Skin epidermis (tissue), 12 donors: Measurements from ENCODE around the gene SECTM1.

Experiments
- H3K27ac ChIP-seq, 21 experiments: fragments of 200-600 bp; sonication (generic) in 11 of 21; one replicate each; pipeline ENCODE4 v1.5.0; 2020; ENCODE audit warnings: mild to moderate bottlenecking in 3 of 21, inconsistent platforms in 2 of 21, moderate library complexity in 2 of 21
- H3K4me3 ChIP-seq, 7 experiments: fragments of 200-600 bp; sonication (generic) in 2 of 7; one replicate each; pipeline ENCODE4 v1.5.0; 2020; ENCODE audit warnings: inconsistent platforms in 2 of 7, mild to moderate bottlenecking in 2 of 7, moderate library complexity in 1 of 7

SECTM1 gene

DNA sequence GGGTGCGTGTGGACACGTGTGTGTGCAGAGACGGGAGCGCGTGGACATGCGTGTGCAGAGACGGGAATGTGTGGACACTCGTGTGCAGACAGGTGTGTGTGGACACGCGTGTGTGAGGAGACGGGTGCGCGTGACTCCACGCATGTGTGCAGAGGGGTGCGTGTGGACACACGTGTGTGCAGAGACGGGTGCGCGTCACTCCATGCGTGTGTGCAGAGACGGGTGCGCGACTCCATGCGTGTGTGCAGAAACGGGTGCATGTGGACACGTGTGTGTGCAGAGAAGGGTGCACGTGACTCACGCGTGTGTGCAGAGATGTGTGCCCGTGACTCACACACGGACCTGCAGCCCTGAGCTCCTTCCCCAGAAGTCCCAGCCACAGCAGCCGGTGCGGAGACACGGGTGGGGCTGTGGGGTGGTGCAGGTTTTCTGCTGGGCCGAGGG lies 13.9 kb downstream of the SECTM1 start:
- H3K27ac ChIP-seq = no peak overlapping the region

DNA sequence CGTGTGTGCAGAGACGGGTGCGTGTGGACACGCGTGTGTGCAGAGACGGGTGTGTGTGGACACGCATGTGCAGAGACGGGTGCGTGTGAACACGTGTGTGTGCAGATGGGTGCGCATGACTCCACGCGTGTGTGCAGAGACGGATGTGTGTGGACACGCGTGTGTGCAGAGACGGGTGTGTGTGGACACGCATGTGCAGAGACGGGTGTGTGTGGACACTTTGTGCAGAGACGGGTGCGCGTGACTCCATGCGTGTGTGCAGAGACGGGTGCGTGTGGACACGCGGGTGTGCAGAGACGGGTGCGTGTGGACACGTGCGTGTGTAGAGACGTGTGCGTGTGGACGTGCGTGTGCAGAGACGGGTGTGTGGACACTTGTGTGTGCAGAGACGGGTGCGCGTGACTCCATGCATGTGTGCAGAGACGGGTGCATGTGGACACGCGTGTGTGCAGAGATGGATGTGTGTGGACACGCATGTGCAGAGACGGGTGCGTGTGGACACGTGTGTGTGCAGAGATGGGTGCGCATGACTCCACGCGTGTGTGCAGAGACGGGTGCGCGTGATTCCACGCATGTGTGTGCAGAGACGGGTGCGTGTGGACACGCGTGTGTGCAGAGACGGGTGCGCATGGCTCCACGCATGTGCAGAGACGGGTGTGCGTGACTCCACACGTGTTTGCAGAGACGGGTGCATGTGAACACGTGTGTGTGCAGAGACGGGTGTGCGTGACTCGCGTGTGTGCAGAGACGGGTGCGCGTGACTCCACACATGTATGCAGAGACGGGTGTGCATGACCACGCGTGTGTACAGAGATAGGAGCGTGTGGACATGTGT lies 14.6 kb downstream of the SECTM1 start:
- Histone ChIP-seq H3K4me3 (no peak overlapping the region), H3K27ac (no peak overlapping the region)

More for the DNA sequence above, 13.9 kb downstream of the SECTM1 start:
- no peak overlapping the region for H3K4me3 ChIP-seq

DNA sequence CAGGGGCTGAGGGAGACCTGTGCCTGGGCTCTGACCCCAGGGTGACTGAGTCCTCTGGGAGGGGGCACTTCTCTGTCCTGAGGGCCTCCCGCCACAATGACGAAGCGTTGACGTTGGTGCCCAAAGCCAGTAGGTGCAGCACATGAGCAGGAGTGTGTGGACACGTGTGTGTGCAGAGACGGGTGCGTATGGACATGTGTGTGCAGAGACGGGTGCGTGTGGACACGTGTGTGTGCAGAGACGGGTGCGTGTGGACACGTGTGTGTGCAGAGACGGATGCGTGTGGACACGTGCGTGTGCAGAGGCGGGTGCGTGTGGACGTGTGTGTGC lies 15.4 kb downstream of the SECTM1 start:
- Histone ChIP-seq H3K27ac (peak overlapping the region in 1 of 21 experiments; percentile 84), H3K4me3 (no peak overlapping the region)

DNA sequence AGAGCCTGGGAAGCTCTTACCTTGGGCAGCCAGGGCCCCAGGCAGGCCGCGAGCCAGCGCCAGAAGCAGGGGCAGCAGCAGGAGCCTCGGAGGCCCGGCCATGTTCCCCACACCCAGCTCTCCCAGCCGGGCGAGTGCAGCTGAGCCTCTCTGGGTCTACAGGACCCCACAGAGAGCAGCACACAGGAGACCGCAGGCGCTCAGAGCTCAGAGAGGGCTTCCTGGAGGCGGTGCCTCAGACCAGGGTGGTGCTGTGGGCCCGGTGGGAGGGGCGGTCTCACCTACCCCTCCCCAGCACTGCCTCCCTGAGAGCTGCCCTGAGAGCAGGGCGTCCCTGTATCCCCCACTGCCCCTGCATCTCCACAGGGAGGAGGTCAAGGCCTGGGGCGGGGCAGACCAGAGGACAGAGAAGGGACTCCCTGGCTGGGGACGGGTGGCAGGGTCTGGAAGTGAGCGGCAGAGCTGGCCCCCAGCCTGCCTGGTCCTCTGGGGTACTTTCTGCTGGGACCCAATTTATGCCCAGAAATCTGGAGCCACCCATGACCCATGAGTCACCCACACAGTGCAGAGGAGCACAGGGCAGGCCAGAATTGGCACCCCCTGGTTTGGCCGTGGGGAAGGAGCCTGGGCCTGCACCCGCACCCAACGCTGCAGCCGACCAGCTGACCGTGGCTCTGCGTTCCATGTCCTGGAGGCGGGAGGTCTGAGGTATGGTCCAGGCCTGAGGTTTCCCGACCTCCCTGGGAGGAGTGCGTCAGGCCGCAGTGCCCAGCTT lies 16.0 kb downstream of the SECTM1 start, which contains the start of gene CD7:
CD7 (minus strand) TSS at position 215 of the 775 bp plus-strand sequence; CDS start at position 102, 113 bp downstream.
- H3K4me3 ChIP-seq = peak within 1 kb of the TSS; percentile 15 to 33 (median 20)
- H3K27ac ChIP-seq = peak within 1 kb of the TSS in 14 of 21 experiments; percentile 2 to 84 (median 37)

DNA sequence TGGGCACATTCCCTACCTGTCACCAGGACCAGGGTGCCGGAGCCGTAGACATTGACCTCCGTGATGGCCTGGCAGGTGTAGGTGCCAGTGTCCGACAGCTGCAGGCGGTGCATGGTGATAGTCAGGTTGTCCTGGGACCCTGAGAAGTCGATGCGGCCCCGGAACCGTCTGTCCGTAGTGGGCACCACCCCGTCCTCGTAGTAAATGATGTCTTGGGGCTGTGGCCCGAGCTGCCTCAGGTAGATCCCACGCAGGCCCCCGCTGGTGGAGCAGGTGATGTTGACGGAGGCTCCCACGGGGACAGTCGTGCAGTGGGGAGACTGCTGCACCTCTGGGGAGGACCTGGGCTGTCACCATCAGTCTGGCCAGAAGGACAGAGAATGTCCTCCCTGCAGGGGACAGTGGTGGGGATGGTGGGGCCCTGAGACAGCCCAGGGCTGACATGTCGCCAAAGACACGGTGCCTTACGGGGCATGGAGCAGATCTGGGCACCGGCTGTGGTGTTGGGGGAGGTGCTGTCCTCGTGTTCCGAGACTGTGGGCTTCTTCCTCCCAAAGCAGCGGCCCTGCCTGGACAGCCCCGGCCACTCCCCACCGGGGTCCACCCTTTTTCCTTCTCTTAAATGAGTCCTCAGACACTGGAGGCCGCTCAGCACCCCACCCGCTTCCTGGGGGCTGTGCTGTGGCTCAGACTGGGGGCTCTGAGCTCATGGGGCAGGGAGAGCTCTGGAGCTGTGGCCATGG lies 16.7 kb downstream of the SECTM1 start:
- peak overlapping the region; percentile 15 to 33 (median 20) for H3K4me3 ChIP-seq
- peak overlapping the region in 14 of 21 experiments; percentile 2 to 84 (median 37) for H3K27ac ChIP-seq

DNA sequence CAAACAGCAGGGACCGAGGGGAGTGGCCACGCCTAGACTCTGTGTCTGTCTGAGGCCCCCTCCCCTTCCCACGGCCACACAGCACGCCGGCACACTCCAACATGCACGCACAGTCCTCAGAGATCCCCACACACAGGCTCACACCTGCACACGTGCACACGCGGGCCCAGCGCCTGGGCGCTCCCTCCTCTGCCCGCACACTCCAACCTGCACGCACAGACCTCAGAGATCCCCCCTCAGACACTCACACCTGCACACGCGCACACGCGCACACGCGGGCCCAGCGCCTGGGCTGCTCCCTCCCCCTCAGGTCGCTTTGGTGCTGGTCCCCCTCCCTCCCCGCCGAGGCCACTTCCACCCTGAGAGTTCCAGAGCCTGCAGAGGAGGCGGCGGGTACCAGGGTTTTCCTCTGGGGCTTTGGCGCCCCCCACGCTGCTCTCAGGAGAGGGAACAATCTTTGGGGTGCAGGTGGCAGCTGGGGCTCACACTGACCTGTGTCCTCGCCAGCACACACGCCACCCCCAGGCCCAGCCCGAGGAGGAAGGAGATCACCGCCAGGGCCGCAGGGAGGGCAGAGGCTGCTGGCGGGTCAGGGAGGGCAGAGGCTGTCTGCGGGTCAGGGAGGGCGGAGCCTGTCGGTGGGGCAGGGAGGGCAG lies 17.7 kb downstream of the SECTM1 start:
- Histone ChIP-seq H3K4me3 (peak overlapping the region in 6 of 7 experiments; percentile 13 to 33 (median 20)), H3K27ac (peak overlapping the region in 7 of 21 experiments; percentile 14 to 84 (median 60))

DNA sequence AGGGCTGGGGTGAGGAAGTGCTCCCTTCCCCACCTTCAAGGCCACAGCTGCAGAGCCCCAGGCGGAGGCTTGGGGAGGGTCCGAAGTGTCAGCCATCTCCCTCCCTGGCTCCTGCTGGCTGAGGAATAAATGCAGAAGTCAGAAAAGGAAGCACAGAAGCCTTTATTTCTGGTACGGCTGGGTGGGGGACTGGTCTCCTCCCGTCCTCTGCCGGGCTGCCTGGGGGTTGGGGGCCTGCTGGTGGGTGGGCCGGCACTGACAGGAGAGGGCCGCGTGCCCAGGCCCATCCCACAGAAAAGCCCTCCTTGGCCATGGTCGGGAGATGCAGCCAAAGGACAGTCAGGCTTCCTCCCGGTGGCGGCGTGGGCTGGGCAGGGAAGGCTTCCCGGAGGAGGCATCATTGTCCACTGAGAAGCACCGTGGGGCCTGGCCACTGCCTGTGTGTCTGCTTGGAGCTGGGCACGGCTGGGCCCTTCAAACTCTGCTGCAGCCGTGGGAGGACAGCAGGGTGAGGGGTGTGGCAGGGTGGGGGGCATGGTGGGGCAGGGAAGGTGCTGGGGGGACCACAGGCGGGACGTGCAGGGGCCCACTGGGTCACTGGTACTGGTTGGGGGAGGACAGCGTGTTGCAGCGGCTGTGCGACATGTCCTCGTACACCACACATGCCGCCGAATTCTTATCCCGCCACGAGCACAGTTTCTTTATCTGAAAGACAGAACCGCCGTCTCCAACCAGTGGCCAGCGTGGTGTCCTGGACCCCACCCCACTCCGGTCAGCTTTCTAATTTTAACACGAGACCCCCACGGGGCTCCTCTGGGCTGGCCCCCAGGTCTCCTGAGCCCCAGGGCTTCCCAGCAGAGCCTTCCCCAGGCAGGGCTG lies 18.6 kb downstream of the SECTM1 start:
- peak overlapping the region in 1 of 7 experiments; percentile 26 for H3K4me3 ChIP-seq

DNA sequence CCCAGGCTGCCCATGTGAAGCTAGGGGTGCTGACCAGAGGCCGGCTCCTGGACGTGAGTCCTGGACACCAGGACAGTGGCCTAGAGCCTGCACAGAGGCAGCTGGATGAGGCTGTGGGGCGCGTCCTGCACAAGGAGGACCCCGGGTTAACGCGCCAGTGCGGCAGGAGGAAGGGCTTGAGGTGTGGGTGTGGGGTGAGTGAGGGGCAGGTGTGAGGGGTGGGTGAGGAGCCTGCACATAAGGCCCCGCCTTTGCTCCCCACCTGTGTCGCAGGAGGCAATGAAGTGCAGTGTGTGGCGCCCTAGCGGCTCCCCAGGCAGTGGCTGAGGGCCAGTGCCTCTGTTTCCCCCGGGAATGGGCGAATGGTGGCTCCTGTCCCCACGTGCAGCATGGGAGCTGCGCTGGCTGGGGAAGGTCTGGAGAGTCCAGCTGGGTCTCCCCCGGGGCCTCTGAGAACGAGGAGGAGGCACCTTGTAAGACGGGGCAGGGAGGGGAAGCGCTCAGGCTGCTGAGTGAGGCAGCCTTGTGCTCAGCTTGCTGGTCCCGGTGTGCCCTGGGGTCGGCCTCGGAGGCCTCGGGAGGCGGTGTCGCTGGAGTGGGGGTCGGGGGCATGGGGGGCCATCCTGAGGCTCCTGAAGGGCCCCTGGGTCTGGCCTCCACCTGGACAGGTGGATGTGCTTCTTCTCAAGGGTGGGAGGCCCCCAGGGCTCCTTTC lies 19.4 kb downstream of the SECTM1 start:
- Histone ChIP-seq H3K4me3 (no peak overlapping the region), H3K27ac (no peak overlapping the region)

More for the DNA sequence above, 18.6 kb downstream of the SECTM1 start:
- peak overlapping the region in 2 of 21 experiments; percentile 75 to 84 for H3K27ac ChIP-seq

DNA sequence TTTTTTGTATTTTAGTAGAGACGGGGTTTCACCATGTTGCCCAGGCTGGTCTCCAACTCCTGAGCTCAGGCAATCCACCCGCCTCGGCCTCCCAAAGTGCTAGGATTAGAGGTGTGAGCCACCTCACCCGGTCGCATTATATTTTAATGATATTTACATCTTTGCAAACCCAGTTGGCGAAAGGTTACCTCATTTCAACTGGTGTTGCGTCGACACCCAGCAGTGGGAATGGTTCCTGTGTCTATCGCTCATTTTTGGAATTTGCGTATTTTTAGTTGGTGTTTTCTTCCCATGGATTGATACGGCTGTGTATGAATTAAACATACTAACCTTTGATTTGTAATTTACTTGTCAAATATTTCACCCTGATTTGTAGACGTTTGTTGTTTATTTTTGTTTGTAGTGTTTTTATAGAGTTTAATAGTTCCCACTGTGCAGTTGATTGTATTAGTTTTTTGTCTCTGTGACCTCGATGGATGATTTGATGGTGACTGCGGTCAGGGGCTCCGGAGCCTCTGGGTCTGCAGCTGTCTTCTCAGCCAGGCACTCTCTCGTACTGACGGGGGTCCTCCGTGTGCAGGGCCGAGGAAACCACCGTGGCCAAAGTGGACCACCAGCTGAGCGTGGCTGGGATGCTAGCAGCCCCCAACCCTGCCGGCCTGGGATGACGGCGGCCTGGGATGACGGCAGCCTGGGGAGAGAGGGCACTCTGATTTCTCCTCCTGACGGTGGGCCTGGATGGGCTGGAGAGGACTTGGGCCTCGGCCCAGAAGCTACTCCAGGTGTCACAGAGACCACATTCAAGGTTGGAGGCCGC lies 20.2 kb downstream of the SECTM1 start:
- no peak overlapping the region for H3K4me3 ChIP-seq
- no peak overlapping the region for H3K27ac ChIP-seq

DNA sequence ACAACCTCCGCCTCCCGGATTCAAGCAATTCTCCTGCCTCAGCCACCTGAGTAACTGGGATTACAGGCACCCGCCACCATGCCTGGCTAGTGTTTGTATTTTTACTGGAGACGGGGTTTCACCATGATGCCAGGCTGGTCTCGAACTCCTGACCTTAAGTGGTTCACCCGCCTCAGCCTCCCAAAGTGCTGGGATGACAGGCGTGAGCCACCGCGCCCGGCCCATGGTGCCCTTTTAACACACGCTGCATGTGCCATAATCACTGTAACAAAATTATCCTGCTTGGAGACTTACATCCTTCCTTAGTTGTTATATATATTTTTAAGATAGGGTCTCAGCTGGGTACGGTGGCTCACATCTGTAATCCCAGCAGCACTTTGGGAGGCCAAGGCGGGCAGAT lies 21.6 kb downstream of the SECTM1 start:
- no peak overlapping the region for H3K27ac ChIP-seq
- H3K4me3 ChIP-seq = no peak overlapping the region

DNA sequence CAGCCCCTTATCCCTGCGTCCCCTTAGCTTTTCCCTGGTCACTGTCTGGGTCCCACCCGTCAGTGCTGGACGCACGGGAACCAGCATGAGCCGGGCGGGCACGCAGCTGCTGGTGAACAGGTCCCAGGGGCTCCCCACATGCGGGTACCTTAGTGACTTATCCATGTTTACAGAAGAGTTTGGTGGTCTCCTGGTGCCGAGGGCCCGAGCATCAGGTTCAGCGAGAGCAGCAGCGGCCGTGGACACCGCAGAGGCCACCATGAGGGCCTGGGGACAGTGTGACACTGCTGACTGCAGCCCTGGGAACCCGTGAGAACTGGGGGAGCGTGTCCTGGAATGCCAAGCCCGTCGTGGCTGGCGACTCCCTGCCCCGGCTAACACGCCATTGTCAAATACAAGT lies 22.7 kb downstream of the SECTM1 start:
- Histone ChIP-seq H3K4me3 (no peak overlapping the region), H3K27ac (no peak overlapping the region)

DNA sequence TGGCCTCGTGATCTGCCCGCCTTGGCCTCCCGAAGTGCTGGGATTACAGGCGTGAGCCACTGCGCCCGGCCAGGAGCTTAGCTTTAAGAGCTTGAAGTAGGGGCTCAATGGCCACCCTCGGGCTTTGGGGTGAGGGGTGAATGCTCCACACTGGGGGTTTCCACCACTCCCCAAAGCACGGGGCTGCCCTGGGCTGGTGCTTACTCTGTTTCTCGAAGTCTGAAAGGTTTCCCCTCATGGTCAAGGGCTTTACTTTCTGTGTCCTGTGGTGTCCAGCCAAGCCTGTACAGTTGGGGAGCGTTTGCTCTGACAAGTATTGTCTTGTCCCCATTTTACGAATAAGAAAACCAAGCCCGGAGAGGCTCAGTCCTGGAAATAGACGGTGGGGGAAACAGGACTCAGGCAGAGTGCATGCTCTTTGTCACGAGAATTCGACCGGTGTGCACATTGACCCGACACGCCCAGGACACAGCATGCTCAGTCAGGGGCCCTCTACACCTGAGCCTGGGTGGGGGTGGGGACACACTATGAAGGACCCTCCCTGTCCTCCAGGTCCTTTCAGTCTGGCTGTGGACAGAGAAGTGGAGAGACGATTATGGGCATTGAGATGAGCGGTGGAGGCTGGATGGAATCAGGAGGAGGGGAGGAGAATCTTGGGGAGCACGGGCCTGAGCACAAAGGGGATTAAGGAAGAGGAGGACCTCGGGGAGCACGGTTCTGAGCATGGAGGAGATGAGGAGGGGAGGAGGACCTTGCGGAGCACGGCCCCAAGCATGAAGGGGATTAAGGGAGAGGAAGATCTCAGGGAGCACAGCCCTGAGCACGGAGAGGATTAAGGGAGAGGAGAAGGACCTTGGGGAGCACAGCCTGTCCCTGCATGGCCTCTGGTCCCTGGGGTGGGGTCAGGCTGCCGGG lies 23.7 kb downstream of the SECTM1 start:
- Histone ChIP-seq H3K4me3 (no peak overlapping the region), H3K27ac (no peak overlapping the region)

DNA sequence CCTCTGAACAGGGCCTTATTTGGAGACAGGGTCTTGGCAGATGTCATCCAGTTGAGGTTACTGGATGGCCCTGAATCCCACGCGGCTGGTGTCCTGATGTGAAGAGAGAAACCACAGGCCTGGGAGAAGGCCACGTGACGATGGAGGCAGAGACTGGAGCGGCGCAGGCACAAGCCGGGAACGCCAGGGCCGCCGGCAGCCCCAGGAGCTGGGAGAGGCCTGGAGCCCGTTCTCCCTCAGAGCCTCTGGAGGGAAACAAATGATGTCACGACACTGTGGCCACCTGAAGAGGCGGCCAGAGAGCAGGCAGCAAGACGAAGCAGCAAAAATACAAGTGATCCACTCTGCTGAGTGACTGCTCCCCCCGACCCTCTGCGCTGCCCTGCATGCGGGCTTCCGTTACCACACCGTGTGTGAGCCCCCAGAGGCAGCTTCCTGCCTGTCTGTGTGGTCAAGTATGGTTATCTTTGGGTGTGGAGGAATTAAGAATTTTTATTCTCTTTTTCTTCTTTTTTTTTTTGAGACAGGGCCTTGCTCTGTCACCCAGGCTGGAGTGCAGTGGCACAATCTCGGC lies 27.8 kb downstream of the SECTM1 start:
- no peak overlapping the region for H3K4me3 ChIP-seq
- H3K27ac ChIP-seq = no peak overlapping the region

DNA sequence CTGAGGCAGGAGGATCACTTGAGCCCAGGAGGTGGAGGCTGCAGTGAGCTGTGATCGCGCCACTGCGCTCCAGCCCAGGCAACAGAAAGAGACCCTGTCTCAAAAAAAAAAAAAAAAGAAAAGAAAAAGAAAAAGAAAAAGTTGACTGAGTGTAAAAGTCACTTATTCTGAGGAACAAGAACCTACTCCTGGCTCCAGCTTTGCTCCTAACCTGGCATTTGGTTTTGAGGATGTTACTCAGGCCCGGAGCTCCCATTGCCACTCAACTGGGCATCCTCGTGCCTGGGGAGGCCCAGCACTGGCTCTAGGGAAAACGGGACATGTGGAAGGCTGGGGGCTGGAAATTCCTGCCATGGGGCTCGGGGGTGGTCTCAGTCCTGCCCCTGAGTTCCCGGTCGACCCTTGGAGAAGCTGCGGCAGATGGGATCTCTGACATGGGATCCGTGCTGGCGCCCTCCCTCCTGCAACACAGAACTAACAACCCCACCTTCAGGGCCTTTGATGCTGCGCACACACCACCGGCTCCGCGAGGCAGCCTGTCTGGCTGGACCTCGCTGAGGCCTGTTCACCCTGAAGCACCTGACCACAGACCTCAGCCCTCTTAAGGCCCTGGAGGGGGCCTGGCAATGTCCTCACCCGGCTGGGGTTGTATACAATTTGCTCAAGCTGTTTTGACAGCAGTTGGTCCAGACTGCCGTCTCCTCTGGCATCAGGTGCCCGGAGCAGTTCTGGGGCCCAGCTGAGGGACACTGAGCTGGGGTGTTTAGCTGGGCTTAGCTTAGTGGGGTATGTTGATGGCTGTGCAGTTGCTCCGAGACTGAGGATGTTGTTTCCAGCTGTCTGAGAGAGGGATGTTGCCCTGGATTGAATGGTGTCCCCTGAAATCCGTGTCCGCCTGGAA lies 28.5 kb downstream of the SECTM1 start:
- Histone ChIP-seq H3K4me3 (no peak overlapping the region), H3K27ac (no peak overlapping the region)
